GM06990 (cell line): ENCODE results near the gene EXTL2.
"Not testable (repeated sequence)": the region's sequence is repeated elsewhere in the genome, so short reads cannot be mapped to it uniquely, and the experiment has no call there.

Experiments used
- DNase-seq: peaks from one replicate; pipeline ENCODE4 v3.0.0-alpha.2; 2011; ENCODE audit not compliant: insufficient read length; ENCODE audit errors: extremely low read depth
- H3K27me3 ChIP-seq: replicated peaks from 2 replicates; pipeline ENCODE4 v1.6.0; 2011; ENCODE audit warnings: low read length; ENCODE audit not compliant: control insufficient read depth, insufficient read depth
- H3K36me3 ChIP-seq: 2 replicates; pipeline ENCODE4 v1.5.1; 2011; ENCODE audit warnings: low read length; ENCODE audit not compliant: control insufficient read depth, insufficient read depth
- H3K4me3 ChIP-seq: replicated peaks from 2 replicates; pipeline ENCODE4 v1.5.1; 2011; ENCODE audit warnings: low read depth, mild to moderate bottlenecking, control low read depth, low read length
- CTCF ChIP-seq: IDR thresholded peaks from 2 replicates; pipeline ENCODE4 v1.5.1; 2011; ENCODE audit warnings: low read length, control low read depth, mild to moderate bottlenecking, inconsistent platforms; ENCODE audit not compliant: insufficient read depth, poor library complexity, severe bottlenecking

EXTL2 gene

GRCh38 chr1:100936194-100936967, 41.7 kb upstream of the EXTL2 start:
- no peak for DNase-seq
- Histone ChIP-seq H3K36me3 (no peaks in the 10 kb centered on the region), H3K4me3 (no peak overlapping the region), H3K27me3 (no peaks in the 10 kb centered on the region)
- no peak for TF ChIP-seq CTCF

- not testable (repeated sequence) for H3K4me3 ChIP-seq, DNase-seq, H3K36me3 ChIP-seq, H3K27me3 ChIP-seq
Observed at GRCh38 chr1:100933555-100933954, 38.9 kb upstream of the EXTL2 start.

GRCh38 chr1:100931716-100932115, 37.1 kb upstream of the EXTL2 start:
- Histone ChIP-seq H3K4me3 (no peak overlapping the region), H3K36me3 (no peaks in the 10 kb centered on the region; the same call in 1 of the 2 replicates), H3K27me3 (no peaks in the 10 kb centered on the region)
- DNase-seq: no peak
- no peak for TF ChIP-seq CTCF

GRCh38 chr1:100930494-100930893, 35.9 kb upstream of the EXTL2 start:
- DNase-seq: no peak
- no peaks in the 10 kb centered on the region; the same call in none of the 2 replicates for H3K36me3 ChIP-seq
- H3K27me3 ChIP-seq: no peaks in the 10 kb centered on the region

GRCh38 chr1:100928128-100928527, 33.5 kb upstream of the EXTL2 start:
- TF ChIP-seq CTCF: peak; percentile 16
- DNase-seq: no peak
- no peak overlapping the region for H3K4me3 ChIP-seq
- H3K27me3 ChIP-seq: no peaks in the 10 kb centered on the region
- no peaks in the 10 kb centered on the region; the same call in none of the 2 replicates for H3K36me3 ChIP-seq

More at GRCh38 chr1:100930494-100930893, 35.9 kb upstream of the EXTL2 start:
- no peak overlapping the region for H3K4me3 ChIP-seq
- TF ChIP-seq CTCF: no peak

GRCh38 chr1:100927276-100927675, 32.6 kb upstream of the EXTL2 start:
- DNase-seq: no peak
- no peak for TF ChIP-seq CTCF
- Histone ChIP-seq H3K27me3 (no peaks in the 10 kb centered on the region), H3K36me3 (no peaks in the 10 kb centered on the region; the same call in none of the 2 replicates), H3K4me3 (no peak overlapping the region)
